ENCODE results near the gene CLMP.

The CLMP gene, protein sequence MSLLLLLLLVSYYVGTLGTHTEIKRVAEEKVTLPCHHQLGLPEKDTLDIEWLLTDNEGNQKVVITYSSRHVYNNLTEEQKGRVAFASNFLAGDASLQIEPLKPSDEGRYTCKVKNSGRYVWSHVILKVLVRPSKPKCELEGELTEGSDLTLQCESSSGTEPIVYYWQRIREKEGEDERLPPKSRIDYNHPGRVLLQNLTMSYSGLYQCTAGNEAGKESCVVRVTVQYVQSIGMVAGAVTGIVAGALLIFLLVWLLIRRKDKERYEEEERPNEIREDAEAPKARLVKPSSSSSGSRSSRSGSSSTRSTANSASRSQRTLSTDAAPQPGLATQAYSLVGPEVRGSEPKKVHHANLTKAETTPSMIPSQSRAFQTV

DNA sequence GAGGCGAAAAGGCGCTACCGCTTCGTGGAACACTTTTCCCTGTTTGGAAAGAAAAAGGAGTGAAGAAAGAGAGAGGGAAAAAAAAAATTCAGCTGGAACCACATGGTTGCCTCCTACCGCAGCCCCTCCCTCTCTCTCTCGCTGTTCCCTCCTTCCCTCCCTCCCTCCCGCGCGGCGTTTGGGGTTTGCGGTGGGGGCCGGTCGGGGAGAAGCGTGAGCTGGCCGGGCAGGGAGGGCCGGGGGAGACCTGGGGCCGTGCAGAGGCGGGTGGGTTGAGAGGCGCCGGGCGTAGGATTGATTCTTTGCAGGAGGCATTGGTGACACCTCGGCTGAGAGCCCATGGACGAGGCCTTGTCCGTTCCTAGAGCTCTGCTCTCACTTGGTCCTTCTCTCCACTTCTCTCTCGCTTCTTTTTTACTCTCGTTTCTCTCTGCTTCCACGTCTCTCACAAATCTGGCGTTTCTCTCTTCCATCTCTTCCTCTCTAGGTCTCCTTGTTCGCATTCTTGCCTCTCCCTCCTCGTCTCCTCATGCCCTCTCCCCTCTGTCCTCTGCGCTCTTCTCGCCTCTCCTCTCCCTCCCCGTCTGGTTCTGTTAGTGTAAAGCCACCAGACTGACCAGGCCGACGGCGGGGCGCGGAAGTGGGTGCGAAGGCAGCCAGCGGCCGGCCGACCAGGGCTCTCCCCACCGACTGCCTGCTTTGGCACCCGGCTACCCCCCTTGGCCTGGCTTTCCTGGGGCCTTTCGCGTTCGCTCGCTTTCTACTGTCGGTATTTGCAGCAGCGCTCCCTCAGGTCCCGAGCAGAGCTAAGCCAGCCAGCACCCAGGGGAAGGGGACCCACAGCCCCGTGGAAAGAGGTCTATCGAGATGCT lies at the start of gene CLMP:
CLMP (minus strand) TSS at position 61 of the 872 bp plus-strand sequence. CDS start 308 bp downstream, outside the sequence.
- no peak for DNase-seq (ENCODE audit: low read depth)

DNA sequence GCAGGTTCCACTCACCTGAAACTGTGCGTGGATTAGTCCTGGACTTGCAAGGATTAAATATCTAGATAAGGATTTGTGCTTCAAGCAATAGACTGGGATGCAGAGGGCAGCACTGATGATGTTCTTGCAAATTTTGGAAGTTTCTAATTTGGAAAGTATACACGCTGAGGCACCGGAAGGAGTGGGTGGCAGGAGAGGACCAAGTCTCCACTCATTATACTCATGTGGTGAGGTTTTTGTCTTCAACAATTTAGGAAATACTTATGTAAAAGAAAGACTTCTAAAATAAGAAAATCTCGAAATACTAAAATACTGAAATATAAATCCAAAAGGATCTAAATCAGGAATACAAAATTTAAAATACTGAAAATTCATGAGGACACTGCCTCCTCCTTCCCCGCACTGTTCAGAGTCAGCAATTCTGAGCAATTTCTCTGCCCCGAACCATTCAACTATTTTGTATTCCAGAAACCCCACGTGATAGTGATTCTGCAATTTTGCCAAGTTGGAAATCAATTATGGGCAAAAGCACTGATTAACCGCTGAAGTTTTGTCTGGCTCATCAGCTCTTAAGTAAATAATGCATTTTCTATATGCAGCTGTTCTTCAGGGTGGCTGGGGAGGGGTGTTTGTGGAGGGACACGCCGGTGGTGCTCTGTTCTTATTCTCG lies 47.0 kb upstream of the CLMP start:
- DNase-seq (ENCODE audit: low read depth) = no peak

DNA sequence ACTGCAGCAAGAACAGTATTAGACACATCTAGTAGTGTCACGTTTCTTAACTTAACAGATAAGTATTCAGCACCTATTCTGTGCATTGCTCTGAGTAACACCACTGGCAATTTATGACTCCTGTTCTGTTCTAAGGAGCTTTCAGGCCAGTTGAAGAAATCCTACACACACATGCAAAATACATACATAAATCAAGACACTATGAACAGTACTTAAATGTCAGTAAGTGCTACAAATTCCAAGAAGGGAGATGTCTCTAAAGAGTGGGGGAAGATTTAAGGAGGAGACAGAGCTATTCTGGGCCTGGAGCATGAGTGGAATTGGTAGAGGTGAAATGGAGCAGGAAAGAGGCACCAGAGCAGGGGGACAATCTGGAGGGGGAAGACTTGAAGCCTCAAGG lies 46.2 kb upstream of the CLMP start:
- no peak for DNase-seq (ENCODE audit: low read depth)

DNA sequence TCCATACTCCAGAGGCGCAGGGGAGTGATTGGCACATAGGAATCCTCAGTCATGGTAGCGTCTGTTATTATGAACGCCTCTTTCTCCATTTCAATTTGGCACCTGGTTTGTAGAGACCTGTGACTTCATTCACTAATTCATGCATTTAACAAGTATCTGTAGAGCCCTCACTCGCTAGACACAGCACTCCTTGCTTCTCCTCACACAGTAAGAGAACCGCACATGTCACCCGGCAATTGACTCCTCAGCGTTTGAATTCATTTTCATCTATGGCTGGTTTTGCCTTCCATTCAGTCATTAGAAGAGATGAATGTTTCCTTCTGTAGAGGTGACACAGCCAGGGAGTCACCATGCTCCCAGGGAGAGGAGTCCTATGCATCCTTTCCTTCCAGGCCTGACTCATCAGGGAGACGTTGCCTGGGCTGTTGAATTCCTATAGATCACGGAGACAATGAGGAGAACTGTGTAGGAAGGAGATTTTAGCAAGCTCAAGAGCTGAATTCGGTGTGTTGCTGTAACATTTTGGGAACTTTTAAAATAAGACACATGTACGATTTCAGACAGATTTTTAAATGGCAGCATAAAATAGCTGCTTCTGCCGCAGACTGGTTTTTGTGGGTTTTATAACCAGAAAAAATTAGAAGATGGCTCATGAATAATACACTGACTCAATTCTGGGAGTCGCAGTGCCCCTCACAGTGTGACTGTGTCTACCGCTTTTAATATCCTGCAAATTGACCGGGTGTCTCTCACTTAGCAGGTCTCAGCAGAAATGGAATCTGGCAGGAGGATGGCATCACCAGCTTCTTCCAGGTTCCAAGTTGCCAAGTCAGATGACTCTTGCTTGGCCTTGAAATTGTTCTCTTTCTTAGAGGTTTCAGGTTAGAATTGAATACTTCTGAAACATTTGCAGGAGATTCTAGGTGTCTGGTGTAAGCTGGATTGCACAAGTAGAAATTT lies 44.4 kb upstream of the CLMP start:
- no peak for DNase-seq (ENCODE audit: low read depth)

DNA sequence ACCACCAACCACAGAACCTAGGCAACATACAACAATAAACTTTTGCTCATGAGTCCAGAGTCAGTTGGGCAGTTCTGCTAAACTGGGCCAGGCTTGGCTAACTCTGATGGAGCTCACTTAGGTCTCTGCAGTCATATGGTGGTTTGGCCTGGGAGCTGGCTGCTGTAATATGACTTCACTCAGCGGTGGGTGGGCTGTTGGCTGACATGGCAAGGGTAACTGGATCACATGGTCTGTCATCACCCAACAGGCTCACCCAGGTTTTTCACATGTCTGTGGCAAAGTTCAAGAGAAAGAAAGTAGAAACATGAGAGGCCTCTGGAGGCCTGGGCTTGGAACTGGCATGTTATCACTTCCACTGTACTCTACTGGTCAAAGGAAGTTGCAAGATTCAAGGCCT lies 43.2 kb upstream of the CLMP start:
- no peak for DNase-seq (ENCODE audit: low read depth)

DNA sequence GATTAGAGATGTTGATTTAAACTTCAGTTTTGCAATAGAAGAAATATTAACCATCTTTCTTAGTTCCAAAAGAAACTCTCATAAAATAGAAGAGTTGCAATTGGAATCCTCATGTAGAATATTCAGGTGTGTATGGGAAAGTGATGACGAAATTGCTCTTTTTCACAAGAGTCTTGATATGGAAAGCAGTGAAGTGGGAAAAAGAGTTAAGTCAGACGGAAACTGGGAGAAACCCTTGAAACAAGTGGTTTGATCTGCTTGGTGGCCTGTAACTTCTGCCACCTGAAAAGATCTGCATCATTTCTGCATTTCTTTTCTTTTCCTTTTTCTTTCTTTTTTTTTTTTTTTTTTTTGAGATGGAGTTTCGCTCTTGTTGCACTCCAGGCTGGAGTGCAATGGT lies 41.8 kb upstream of the CLMP start:
- DNase-seq (ENCODE audit: low read depth) = no peak

DNA sequence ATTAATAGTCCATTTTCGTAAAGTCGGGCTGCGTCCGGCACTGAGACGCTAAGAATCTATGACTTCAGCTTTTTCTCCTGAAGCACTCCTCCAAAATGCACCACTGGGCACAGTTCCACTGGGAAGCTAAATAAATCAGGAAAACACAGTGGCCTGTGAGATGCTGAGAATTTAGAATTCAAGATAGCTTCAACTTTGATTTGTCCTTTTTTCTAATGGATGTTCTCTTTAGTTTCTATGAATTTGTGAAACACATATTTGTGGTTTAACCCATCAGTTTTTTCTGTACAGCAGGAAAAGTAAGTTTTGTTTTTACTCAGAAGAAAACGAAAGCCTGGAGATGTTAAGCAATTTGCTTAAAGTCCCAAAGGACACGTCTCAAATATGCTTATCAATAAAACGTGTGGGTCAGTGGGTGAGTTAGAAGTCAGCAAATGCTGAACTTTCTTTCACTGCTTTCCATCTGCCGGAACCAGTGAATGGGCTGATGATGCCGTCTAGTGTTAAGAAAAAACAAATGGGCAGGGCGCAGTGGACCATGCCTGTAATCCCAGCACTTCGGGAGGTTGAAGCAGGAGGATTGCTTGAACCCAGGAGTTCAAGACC lies 40.7 kb upstream of the CLMP start:
- no peak for DNase-seq (ENCODE audit: low read depth)

DNA sequence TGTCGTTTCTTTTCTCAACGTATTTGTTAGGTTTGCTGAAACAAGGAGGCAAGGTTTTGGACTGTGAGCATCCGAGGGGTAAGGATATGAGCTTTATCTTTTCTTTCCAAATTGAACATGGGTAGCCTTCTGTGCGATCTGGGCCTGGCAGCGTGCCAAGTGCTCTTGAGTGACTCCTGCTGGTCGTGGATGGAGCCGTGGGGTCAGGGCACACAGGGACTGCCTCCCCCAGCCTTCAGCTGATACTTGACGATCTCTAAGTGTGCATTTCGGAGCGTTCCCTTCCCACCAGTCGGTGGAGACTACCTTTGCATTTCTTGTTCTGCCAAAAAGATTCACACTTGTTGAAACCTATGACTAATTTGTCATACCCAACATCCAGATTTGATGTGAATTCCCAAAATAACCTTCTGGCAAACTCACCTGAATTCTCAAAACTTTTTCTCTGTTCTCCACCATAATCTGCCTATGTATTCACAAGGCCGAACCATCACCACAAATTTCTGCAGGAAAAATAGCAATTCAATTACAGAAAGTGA lies 40.1 kb upstream of the CLMP start:
- peak; percentile 2 for DNase-seq (ENCODE audit: low read depth)

DNA sequence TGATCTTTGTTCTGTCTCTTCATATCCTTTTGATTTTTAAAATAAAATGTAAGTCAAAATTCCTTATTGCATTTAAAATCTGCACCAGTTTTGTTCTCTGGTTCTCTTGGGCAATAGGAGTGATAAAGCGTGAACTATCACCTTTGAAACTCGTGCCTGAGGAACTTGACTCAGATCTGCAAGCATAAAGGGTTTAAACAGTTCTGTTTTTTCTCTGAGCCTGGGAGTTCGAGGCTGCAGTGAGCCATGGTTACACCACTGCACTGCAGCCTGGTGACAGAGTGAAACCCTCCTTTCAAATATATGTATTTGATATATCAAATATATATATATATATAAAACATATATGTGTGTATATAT lies 38.9 kb upstream of the CLMP start:
- no peak for DNase-seq (ENCODE audit: low read depth)

DNA sequence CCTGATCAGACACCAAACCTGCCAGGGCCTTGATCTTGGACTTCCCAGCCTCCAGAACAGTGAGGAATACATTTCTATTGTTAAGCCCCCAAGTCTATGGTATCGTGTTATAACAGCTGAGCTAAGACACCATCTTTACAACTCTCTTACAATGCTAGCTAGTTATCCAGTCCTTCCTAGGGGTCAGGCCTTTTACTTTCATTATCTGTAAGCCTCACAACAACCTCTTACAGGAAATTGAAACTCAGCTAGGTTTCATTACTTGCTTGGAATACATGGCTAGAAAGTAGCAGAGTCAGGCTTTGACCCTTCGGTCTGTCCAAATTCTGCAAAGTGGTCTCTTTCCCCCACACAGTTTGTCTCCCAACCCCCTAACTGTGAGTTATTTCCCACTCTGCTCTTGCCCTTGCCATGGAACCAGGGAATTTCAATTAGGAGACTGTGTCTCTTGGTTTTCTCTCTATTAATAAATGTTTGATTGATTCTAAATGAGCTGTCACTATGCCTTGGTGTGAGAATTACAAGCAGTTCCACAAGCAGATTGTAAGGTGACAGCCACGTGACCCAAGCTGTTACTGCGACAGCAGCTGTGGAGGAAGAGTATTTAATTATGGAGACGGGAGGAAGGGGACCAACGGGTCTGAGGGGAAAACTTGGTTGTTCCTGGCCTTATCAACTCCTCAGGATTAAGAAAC lies 38.4 kb upstream of the CLMP start:
- DNase-seq (ENCODE audit: low read depth) = no peak

DNA sequence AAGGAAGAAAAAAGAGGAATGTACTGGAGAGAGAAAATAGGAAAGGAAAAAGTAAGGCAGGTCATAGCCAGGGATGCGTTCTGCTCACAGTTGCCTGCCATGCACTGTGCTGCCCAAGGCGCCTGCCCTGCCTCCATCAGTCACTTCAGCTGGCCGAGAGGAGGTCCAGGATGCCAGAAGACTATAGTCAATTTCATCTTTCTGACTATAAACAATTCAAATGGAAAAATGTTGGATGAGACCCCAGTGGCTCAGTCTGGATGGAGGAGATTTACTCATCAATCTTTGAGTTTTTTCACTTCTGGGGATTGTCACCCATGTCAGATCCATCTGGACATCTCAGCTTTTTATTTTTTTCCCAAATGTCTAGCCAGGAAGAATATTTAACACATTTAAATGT lies 36.7 kb upstream of the CLMP start:
- DNase-seq (ENCODE audit: low read depth) = no peak

DNA sequence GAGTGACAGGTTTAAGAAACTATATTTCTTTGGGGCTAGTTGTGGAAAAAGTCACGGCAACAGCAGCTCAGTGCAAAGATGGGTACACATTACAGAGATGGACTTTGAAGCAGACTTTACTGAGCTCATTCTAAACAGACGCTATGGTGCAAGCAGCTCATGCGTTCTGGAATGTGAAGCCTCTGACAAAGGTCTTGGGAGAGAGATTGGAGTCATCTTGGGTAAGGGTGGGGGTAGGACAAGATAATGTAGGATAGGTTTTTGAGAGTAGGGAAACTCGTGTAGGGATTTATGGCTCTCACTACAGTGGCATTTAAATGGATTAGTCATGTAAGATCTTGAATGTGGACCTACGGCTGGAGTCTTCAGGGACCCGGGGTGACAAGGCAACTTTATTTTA lies 36.2 kb upstream of the CLMP start:
- DNase-seq (ENCODE audit: low read depth) = no peak

DNA sequence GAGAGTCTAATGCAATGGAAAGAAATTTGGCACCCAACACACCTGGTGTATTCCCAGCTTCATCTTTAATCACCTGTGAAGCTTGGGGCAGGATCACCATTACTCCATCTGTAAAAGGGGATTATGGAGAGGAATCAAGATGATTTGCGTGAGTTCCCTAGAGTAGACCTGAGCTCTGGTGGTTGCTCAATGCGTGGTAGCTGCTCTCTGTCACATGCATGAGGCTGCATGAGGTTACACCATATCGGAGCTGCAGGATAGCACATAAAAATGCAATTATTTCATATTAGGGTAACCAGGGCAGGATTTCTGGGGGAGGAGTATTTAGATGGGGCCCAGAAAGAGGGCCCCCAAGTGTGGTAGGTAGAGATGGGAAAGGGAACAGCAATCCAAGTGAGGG lies 35.3 kb upstream of the CLMP start:
- DNase-seq (ENCODE audit: low read depth) = no peak

DNA sequence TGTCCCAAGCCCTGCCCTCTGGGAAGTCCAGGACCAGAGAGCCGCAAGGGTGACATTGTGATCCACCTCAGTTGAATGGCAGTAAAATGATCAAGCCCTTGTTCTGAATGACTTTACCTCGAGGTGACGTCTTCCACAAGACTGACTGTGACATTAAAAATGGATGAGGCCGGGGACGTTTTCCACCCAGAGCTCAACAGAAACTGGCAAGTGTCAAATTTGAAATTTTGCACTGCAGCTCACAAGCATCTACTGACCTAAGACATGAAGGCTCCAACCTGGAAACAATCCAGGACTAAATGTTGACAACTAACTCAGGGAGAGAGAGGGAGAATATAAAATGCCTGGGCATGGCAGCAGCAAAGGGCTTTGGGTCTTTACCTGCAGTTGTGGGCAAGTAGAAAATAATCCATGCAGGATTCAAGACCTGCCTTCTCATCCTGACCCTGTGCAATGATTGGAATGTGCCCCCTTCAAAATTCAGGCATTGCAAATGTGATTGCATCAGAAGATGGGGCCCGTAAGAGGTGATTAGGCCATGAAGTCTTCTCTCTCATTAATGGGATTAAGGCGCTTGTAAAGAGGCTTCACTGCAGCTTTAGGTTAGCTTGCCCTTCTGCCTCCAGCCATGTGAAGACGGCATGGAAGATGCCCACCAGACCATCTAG lies 33.6 kb upstream of the CLMP start:
- no peak for DNase-seq (ENCODE audit: low read depth)

DNA sequence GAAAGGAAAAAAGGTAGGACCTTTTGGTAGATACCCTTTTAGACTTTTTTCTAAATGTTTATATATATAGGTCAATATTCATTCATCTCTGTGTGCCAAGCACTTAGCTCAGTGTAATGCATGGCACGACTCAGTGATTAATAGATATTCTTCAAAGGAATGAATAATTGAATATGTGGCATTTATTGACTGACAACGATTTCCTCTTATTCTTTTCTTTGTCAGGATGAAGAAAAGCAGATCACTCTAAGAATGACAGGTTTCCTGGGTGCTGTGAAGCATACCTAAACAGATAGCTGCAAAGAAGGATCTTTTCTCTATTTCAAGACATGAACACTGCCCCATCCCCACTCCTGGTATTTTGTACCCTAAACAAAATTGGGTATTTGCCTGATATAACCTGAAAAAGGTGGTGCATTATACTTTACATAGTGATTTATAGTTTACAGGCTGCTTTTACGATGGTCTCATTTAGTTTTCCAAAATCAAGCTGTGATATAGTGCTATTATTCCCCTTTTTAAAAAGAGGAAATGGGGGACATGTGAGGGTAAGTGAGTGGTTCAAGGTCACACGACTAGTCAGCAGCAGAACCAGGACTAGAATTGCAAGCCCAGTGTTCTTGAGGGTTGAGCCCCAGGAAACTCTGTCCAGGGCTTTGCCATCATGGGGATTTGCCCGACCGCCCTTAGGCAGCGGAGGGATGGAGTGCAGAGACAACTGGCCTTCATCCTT lies 32.9 kb upstream of the CLMP start:
- DNase-seq (ENCODE audit: low read depth) = no peak

DNA sequence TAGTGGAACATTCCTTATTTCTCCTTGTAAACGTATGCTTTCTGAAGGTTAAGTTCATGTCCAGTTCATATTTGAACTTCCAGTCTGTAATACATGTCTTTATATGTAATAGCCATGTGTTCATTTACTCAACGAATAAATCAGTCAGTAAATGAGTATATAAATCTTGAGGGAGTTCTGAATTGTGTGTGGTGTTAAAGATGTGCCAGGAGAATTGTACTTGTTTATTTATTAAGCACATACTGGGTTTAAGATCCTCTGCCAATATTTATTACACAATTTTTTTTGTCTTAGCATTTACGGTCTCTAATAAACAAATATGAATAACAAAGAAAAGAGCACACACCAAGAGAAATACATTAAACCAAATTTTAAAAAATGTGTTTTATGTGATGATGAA lies 26.5 kb upstream of the CLMP start:
- no peak for DNase-seq (ENCODE audit: low read depth)

DNA sequence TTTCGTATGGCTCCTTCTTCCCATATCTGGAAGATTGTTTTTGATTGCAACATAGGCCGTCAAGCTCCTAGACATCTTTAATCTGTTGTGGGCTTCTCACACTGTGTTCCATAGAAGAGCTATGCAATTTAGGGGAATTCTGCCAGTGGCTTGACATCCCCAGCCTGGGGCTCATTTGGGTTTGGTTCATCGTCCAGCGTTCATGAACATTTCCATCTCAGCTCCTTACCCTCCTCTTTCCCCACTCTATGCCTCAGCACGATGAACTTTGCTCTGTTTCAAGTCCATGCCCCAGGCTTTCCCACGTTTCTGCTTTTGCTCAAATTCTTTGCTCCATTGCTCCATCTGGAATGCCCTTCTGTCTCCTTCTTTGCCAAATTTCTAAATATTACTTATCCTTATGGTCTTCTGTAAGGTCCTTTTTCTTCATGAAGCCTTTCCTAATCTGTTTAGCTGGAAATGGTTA lies 26.1 kb upstream of the CLMP start:
- DNase-seq (ENCODE audit: low read depth) = no peak

DNA sequence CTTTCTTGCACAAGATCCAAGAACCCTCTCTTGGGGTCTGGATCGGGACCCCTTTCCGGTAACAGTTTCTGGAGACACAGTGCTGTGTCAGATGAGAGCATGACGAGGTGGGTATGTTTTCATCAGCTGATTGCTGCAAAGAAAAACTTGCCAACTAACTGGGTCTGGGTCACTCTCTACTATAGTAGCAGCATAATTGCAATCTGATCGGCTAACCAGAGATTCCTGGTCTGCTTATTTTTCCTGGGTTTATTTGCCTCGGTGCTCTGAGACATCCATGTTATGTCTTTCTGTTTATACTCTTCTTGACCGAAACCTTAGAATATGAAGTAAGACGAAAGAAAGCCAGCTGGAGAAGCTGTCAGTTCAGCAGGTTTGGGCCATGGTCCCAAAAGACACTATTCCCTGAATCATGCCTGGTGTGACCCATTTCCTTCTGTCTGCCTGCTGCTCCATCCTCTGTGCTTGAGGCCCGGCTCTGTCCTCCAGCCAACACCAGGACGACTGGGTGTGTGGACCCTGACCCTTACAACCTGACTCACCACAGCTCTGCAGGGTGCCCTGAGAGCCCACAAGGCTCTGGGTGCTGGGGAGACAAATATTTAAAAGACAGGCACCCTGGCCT lies 24.1 kb upstream of the CLMP start:
- DNase-seq (ENCODE audit: low read depth) = no peak

DNA sequence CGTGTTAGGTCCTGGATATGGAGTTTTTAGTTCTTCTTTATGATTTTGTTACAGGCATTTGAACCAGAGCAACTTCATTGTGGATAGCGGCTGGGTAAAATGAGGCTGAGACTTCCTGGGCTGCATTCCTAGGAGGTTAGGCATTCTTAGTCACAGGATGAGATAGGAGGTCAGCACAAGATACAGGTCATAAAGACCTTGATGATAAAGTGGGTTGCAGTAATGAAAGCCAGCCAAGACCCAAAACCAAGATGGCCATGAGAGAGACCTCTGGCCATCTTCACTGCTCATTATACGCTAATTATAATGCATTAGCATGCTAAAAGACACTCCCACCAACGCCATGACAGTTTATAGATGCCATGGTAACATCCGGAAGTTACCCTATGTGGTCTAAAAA lies 23.4 kb upstream of the CLMP start:
- DNase-seq (ENCODE audit: low read depth) = no peak
